Spinal cord (tissue), 10 donors: Measurements from ENCODE around the gene KLF17. TPM values are rescaled to one million over a fixed set of nuclear protein-coding genes. Genes with fewer than 3 reads are reported as not detected.
A peak's percentile ranks its signal among the peaks of the same experiment; 100 is the strongest.

Experiments used
- DNase-seq, 6 donors: peaks; one replicate each; pipeline versions ENCODE4 v3.0.0 to v3.0.0-alpha.2; 2013 to 2015; ENCODE audit warnings: low spot score in 6 of 6, low read depth in 4 of 6
- H3K27ac ChIP-seq: one replicate; pipeline ENCODE4 v1.5.1; 2013; ENCODE audit warnings: low read depth, low read length, control low read depth
- H3K27me3 ChIP-seq: one replicate; pipeline ENCODE4 v1.6.1; 2013; ENCODE audit warnings: low read length; ENCODE audit not compliant: control insufficient read depth, insufficient read depth
- H3K36me3 ChIP-seq: one replicate; pipeline ENCODE4 v1.6.1; 2013; ENCODE audit warnings: low read length; ENCODE audit not compliant: control insufficient read depth, insufficient read depth
- H3K4me1 ChIP-seq: one replicate; pipeline ENCODE4 v1.6.1; 2013; ENCODE audit warnings: low read length; ENCODE audit not compliant: control insufficient read depth, insufficient read depth
- H3K4me3 ChIP-seq: one replicate; pipeline ENCODE4 v1.5.1; 2013; ENCODE audit warnings: low read depth, low read length, control low read depth
- H3K9me3 ChIP-seq: one replicate; pipeline ENCODE4 v1.6.1; 2013; ENCODE audit warnings: low read length; ENCODE audit not compliant: control insufficient read depth, insufficient read depth
- WGBS: methylation state at CpG from one replicate; pipeline ENCODE4 v1.1.5; 2013; ENCODE audit warnings: missing lambda C conversion rate; ENCODE audit not compliant: insufficient coverage; 5-methylcytosine and 5-hydroxymethylcytosine counted together
- polyA plus RNA-seq, 2 donors: library from polyadenylated mRNA; unstranded; fragments of 120-200 nt; gene quantifications; one replicate each; pipeline ENCODE4 v1.2.1, GENCODE V29; 2013; ENCODE audit not compliant: insufficient read length in 2 of 2
- total RNA-seq, 2 donors: library from RNA; depleted of rRNA in 1 of 2; stranded (reverse); fragments of 120-200 nt in 1 of 2; fragments of >200 nt in 1 of 2; gene quantifications; one replicate each; pipeline versions ENCODE4 v1.2.3 to v1.2.4, GENCODE V29; 2013 to 2014
- donor health status: healthy.

Gene KLF17
- total and polyA plus RNA-seq, 4 donors: 0.17 to 0.69 (median 0.29) TPM

DNA sequence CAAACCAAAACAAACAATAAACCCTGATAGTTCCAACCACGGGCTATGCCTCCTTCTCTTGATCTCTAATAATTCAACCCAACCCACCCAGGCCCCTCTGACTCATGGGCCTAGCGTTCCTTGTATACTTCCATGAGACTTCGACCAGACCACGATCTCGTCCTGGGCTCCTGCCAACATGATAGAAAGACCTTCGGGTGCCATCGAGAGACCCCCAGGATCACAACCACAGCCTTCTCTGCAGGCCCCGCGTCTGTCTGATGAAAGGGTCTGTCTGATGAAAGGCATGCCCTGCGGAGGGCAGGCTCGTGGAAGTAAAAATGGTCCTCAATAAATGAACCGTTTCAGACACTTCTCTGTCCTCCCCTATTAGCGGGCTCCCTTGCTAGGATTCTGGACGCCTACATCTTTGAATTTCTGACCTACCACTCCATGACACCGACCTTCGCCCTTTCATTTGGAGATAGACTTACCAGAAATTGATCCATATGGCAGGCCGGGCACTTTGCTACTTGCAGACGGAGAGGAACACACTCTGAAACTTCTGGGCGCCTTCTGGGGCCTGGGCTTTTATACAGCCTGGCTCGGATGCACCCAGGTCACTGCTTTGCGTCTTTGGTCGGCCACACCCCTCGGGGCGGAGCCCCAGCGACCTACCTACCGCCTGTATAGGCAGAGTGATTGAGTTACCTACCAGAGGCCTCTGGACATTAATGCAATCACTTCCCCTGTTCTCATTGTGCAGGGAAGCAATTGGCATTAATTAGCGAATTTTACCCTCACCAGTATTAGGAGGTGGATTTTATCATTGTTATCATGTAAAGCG is 28.1 kb downstream of the KLF17 start:
- Histone ChIP-seq H3K9me3 (peaks cover 2% of the 10 kb centered on the region), H3K27ac (no peak overlapping the region), H3K4me1 (no peaks in the 10 kb centered on the region), H3K4me3 (no peak overlapping the region), H3K36me3 (no peaks in the 10 kb centered on the region), H3K27me3 (no peaks in the 10 kb centered on the region)
- DNase-seq: no peak
- 93% methylated on average over 21 of the region's 28 CpGs for WGBS

DNA sequence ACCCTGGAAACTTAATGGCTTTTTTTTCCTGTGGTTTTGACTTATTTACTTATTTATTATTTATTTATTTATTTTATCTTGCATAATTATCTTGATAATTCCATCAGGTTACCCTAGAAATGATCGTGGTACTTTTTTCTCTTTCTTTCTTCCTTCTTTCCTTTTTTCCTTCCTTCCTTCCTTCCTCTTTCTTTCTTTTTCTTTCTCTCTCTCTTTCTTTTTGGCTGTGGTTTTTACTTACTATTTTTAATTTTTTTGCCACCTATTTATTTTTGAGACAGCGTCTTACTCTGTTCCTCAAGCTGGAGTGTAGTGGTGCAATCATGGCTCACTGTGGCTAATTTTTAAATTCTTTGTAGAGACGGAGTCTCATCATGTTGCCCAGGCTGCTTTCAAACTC is 29.0 kb downstream of the KLF17 start:
- no peak for DNase-seq
- no peaks in the 10 kb centered on the region for H3K4me1 ChIP-seq
- WGBS: no CpG with 5 or more reads among the region's 3 CpGs
- no peaks in the 10 kb centered on the region for H3K36me3 ChIP-seq
- no peak overlapping the region for H3K4me3 ChIP-seq
- H3K27ac ChIP-seq: no peak overlapping the region
- no peaks in the 10 kb centered on the region for H3K27me3 ChIP-seq
- peaks cover 2% of the 10 kb centered on the region for H3K9me3 ChIP-seq

DNA sequence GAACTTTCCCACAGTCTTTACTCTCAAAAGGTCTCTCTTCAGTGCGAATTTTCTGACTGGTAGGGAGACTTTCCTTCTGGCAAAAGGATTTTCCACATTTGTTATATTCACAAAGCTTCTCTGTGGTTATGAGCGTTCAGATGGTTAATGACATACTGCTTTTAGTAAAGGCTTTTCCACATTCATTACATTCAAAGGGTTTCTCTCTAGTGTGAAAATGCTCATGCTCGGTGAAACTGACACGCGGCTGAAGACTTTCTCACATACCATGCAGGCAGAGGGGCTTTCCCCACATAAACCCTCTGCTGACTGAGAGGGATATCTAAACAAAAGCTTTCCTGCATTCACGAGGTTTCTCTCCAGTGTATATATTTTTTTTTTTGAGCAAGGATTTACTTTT is 32.7 kb downstream of the KLF17 start:
- peak in 1 of 6 donors; percentile 50 for DNase-seq
- Histone ChIP-seq H3K36me3 (no peaks in the 10 kb centered on the region), H3K4me3 (no peak overlapping the region), H3K9me3 (no peaks in the 10 kb centered on the region), H3K4me1 (no peaks in the 10 kb centered on the region), H3K27me3 (no peaks in the 10 kb centered on the region), H3K27ac (no peak overlapping the region)
- WGBS: no CpG with 5 or more reads among the region's 6 CpGs

DNA sequence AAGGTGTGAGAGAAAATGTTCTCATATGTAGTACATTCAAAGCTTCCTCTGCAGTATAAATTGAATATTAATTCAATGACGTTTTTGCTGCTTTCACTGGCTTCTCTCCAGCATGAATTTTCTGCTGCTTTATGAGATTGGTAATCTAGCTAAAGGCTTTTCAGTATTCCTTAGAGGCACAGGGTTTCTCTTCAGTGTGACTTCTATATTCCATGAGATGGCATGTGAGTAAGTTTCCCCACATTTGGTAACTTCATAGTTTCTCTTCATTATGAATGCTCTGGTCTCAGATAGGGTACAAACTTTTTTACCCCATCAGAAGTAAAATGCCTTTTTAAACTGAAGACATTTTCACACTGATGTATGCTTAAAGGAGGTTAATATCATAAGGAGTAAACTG is 33.2 kb downstream of the KLF17 start:
- no peak overlapping the region for H3K27ac ChIP-seq
- peak in 1 of 6 donors; percentile 51 for DNase-seq
- no CpG with 5 or more reads among the region's 1 CpG for WGBS
- H3K36me3 ChIP-seq: no peaks in the 10 kb centered on the region
- H3K4me3 ChIP-seq: no peak overlapping the region
- no peaks in the 10 kb centered on the region for H3K9me3 ChIP-seq
- no peaks in the 10 kb centered on the region for H3K4me1 ChIP-seq
- no peaks in the 10 kb centered on the region for H3K27me3 ChIP-seq

DNA sequence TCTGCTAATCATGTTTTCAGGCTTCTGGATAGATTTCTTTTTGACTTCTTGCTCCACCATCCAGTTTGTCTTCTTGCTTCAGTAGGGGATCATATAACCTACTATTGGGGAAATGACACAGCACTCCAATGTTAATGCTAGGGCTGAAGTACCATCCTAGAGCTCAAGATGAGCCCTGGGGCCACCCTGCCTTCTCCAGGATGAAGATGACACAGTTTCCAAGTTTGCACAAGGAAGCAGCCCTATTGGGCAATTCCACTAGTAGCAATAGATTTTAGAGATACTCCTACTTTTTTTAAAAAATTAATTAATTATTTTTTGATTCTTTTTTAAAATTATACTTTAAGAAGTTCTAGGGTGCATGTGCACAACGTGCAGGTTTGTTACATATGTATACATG is 34.1 kb downstream of the KLF17 start:
- no CpG with 5 or more reads among the region's 1 CpG for WGBS
- no peaks in the 10 kb centered on the region for H3K9me3 ChIP-seq
- H3K27ac ChIP-seq: no peak overlapping the region
- no peaks in the 10 kb centered on the region for H3K27me3 ChIP-seq
- no peaks in the 10 kb centered on the region for H3K4me1 ChIP-seq
- DNase-seq: no peak
- H3K4me3 ChIP-seq: no peak overlapping the region
- no peaks in the 10 kb centered on the region for H3K36me3 ChIP-seq

DNA sequence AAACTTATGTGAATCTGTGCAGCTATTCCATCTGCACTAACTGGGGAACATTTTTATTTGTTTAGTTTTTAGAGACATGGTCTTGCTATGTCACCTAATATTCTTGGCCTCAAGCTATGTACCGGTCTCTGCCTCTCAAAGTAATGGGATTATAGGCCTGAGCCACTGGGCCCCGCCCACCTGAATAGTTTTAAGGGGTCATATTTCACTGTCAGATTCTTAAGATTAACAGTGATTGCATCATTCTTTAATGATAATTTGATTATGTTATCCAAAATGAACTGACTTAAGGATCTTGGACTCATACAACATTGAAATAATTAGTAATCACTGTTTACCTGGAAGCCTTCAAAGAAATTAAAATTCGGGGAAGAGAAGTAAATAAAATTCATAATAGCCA is 35.4 kb downstream of the KLF17 start:
- Histone ChIP-seq H3K27me3 (no peaks in the 10 kb centered on the region), H3K36me3 (no peaks in the 10 kb centered on the region), H3K27ac (no peak overlapping the region), H3K4me1 (no peaks in the 10 kb centered on the region), H3K9me3 (no peaks in the 10 kb centered on the region), H3K4me3 (no peak overlapping the region)
- DNase-seq: no peak
- whole genome bisulfite sequencing: no CpG with 5 or more reads among the region's 3 CpGs

DNA sequence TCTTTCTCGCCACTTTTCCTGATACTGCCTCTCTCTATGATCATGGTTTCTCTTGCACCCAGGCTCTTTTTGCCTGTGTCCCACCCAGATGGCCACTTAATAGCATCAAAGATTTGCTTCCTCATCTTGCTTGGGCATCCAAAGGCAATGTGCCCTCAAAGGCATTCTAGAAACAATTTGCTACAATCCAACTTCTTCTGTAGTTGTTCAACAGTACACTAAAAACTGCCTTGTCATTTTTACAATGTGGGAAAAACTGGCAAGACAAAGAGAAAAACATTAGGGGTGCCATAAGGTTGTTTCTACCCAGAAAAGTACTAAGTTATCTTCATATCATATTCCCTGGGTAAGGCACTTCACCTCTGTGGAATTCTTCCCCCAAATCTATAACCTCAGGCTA is 39.3 kb downstream of the KLF17 start:
- H3K27ac ChIP-seq: no peak overlapping the region

DNA sequence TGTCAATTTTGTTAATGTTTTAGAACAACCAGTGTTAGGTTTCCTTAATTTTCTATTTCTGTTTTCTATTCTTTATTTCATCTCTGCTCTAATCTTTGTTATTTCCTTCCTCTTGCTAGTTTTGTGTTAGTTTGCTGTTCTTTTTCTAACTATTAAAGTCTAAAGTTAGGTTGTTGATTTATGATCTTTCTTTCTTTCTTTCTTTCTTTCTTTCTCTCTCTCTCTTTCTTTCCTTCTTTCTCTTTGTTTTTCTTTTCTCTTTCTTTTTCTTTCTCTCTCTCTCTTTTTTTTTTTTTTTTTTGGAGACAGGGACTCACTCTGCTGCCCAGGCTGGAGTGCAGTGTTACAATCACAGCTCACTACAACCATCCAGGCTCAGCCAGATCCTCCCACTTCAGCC is 40.2 kb downstream of the KLF17 start:
- no peak for DNase-seq
- Histone ChIP-seq H3K27ac (no peak overlapping the region), H3K27me3 (no peaks in the 10 kb centered on the region), H3K36me3 (no peaks in the 10 kb centered on the region), H3K4me1 (no peaks in the 10 kb centered on the region), H3K4me3 (no peak overlapping the region), H3K9me3 (peaks cover 2% of the 10 kb centered on the region)

More for the DNA sequence above, 39.3 kb downstream of the KLF17 start:
- Histone ChIP-seq H3K27me3 (no peaks in the 10 kb centered on the region), H3K4me3 (no peak overlapping the region), H3K9me3 (peaks cover 2% of the 10 kb centered on the region), H3K36me3 (no peaks in the 10 kb centered on the region), H3K4me1 (no peaks in the 10 kb centered on the region)
- DNase-seq: no peak
- 100% methylated on average over 1 of the region's 1 CpG for whole genome bisulfite sequencing

DNA sequence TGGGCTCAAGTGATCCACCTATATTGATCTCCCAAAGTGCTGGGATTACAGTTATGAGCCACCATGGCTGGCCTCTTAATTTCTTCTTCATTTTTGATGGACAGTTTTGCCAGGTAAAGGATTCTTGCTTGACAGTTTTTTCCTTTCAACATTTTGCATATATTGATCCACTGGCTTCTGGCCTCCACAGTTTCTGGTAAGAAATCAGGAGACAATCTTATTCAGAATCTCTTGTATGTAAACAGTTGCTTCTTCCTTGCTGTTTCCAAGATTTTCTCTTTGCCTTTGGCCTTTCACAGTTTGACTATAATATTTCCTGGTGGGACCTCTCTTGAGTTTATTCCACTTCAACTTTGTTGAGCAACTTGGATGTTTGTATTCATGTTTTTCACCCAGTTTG is 42.9 kb downstream of the KLF17 start:
- DNase-seq: no peak
- Histone ChIP-seq H3K27ac (no peak overlapping the region), H3K4me1 (no peaks in the 10 kb centered on the region), H3K4me3 (no peak overlapping the region), H3K27me3 (no peaks in the 10 kb centered on the region), H3K36me3 (no peaks in the 10 kb centered on the region), H3K9me3 (peaks cover 2% of the 10 kb centered on the region)

DNA sequence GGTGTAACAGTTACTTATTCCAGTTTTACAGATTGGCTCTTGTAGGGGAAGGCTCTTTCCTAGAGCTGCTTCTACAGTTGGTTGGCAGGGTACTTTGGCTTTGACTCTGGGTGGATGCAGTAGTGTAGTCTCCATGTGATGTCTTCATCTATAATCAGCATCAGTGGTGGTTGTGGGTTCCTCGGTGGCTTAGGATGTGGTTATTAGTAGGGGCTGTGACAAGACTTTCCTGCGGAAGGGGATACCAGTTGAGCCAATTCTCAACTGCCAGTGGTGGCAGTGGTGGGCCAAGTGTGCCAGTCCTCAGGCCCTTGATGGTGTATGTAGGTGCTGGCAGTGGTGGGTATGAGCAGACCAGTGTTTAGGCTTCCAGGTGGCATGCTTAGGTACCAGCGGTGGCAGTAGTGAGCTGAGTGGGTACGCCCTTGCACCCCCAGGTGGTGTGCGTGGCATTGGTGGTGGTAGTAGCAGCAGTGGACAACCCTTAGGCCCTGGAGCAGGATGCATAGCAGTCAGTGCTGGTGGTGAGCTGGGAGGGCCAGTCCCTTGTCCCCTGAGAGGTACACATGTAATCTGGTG is 50.0 kb downstream of the KLF17 start:
- no peak for DNase-seq
- no peak overlapping the region for H3K27ac ChIP-seq
- 87% methylated on average over 5 of the region's 5 CpGs for WGBS
- H3K36me3 ChIP-seq: no peaks in the 10 kb centered on the region
- H3K4me3 ChIP-seq: no peak overlapping the region
- H3K4me1 ChIP-seq: no peaks in the 10 kb centered on the region
- H3K9me3 ChIP-seq: no peaks in the 10 kb centered on the region
- H3K27me3 ChIP-seq: no peaks in the 10 kb centered on the region
